HCT116 (cell line): ENCODE data around the gene S100A13.

Experiments
- CTCF ChIP-seq, 3 experiments: fragments of 200-600 bp in 1 of 3; sonication (generic) in 1 of 3; IDR thresholded peaks in 2 of 3; conservative IDR thresholded peaks in 1 of 3; 2 replicates each; pipeline ENCODE4 v1.5.1; 2012 to 2017; ENCODE audit warnings: low read depth in 2 of 3, low read length in 2 of 3, antibody characterized with exemption in 1 of 3, borderline replicate concordance in 1 of 3, control low read depth in 1 of 3, mild to moderate bottlenecking in 1 of 3, mixed read lengths in 1 of 3, mixed run types in 1 of 3, moderate library complexity in 1 of 3; ENCODE audit not compliant: insufficient read depth in 1 of 3
- EZH2 ChIP-seq: fragments of 200-600 bp; sonication (generic); IDR thresholded peaks from 2 replicates; pipeline ENCODE4 v1.6.1; 2017; ENCODE audit warnings: antibody characterized with exemption, mixed run types
- JUND ChIP-seq: IDR thresholded peaks from 2 replicates; pipeline ENCODE4 v1.6.1; 2012
- POLR2A ChIP-seq: IDR thresholded peaks from 2 replicates; pipeline ENCODE4 v1.7.0; 2011; ENCODE audit warnings: borderline replicate concordance; ENCODE audit not compliant: insufficient read depth, insufficient read length; ENCODE audit errors: extremely low read depth
- RAD21 ChIP-seq: IDR thresholded peaks from 2 replicates; pipeline ENCODE4 v1.6.1; 2012; ENCODE audit warnings: low read depth, mild to moderate bottlenecking
- REST ChIP-seq: IDR thresholded peaks from 2 replicates; pipeline ENCODE4 v1.6.1; 2012; ENCODE audit warnings: low read depth
- TCF7L2 ChIP-seq: IDR thresholded peaks from 2 replicates; pipeline ENCODE4 v1.7.0; 2011; ENCODE audit warnings: borderline replicate concordance, inconsistent platforms; ENCODE audit not compliant: insufficient read depth, insufficient read length; ENCODE audit errors: extremely low read depth
- YY1 ChIP-seq: IDR thresholded peaks from 2 replicates; pipeline ENCODE4 v1.6.1; 2011; ENCODE audit warnings: low read length, low read depth, moderate library complexity, mild to moderate bottlenecking; ENCODE audit not compliant: insufficient replicate concordance; ENCODE audit errors: extremely low read depth
- ZFX ChIP-seq: fragments of 450-650 bp; IDR thresholded peaks from 2 replicates; pipeline ENCODE4 v1.6.1; 2017
- ZNF274 ChIP-seq: fragments of 200-500 bp; sonication (Bioruptor generic); IDR thresholded peaks from 2 replicates; pipeline ENCODE4 v1.6.1; 2014; ENCODE audit warnings: mild to moderate bottlenecking, low read depth, low read length, inconsistent platforms

- no peak for TF ChIP-seq CTCF (IDR thresholded peaks at IDR 0.05 in 2 of 3, conservative IDR thresholded peaks at IDR 0.05 in 1 of 3; ENCODE audit: borderline replicate concordance in 1 of 3, insufficient read depth in 1 of 3, low read depth in 2 of 3, low read length in 2 of 3)
- no peak for TF ChIP-seq ZNF274
- TF ChIP-seq ZFX, result no peak
- TF ChIP-seq YY1, result no peak
- no peak for TF ChIP-seq RAD21
- TF ChIP-seq JUND, result no peak
- no peak for TF ChIP-seq EZH2
- TF ChIP-seq TCF7L2, result no peak
- TF ChIP-seq REST, result no peak
- no peak for TF ChIP-seq POLR2A
Observed at GRCh38 chr1:153587314-153587713, 40.0 kb downstream of the S100A13 start.
